Vagina (tissue), 2 donors: ENCODE measurements around the gene SNX21.

ENCODE experiments used
- POLR2A ChIP-seq, 2 donors: fragments of 450-650 bp; IDR thresholded peaks; one replicate each; pipeline ENCODE4 v1.6.1; 2017; ENCODE audit warnings: antibody characterized with exemption in 2 of 2, mild to moderate bottlenecking in 2 of 2, moderate library complexity in 2 of 2
- TF ChIP-seq, protein P1 (sequence below), 3 experiments: fragments of 450-650 bp in 2 of 3; fragments of 200-600 bp in 1 of 3; sonication (generic) in 1 of 3; IDR thresholded peaks; one replicate each; pipeline ENCODE4 v1.5.1; 2017 to 2019; ENCODE audit warnings: antibody characterized with exemption in 3 of 3, mild to moderate bottlenecking in 2 of 3, moderate library complexity in 2 of 3

- no peak for TF ChIP-seq POLR2A (IDR thresholded peaks at IDR 0.05)
- TF ChIP-seq, protein P1, sequence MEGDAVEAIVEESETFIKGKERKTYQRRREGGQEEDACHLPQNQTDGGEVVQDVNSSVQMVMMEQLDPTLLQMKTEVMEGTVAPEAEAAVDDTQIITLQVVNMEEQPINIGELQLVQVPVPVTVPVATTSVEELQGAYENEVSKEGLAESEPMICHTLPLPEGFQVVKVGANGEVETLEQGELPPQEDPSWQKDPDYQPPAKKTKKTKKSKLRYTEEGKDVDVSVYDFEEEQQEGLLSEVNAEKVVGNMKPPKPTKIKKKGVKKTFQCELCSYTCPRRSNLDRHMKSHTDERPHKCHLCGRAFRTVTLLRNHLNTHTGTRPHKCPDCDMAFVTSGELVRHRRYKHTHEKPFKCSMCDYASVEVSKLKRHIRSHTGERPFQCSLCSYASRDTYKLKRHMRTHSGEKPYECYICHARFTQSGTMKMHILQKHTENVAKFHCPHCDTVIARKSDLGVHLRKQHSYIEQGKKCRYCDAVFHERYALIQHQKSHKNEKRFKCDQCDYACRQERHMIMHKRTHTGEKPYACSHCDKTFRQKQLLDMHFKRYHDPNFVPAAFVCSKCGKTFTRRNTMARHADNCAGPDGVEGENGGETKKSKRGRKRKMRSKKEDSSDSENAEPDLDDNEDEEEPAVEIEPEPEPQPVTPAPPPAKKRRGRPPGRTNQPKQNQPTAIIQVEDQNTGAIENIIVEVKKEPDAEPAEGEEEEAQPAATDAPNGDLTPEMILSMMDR (IDR thresholded peaks at IDR 0.05), result no peak
These were observed 53.7 kb downstream of the SNX21 start, which contains the start of gene SPATA25 for GRCh38 chr20:45887346-45887715.
